LoVo (cell line): ENCODE measurements around the gene ANO2.
A peak's percentile ranks its signal among the peaks of the same experiment; 100 is the strongest.

Experiments used
- DNase-seq: peaks from one replicate; pipeline ENCODE4 v3.0.0-alpha.2; 2016; ENCODE audit warnings: low spot score

Gene ANO2

GRCh38 chr12:5777451-5777850, 167.6 kb downstream of the ANO2 start:
- DNase-seq, result no peak

- no peak for DNase-seq
These were observed 169.0 kb downstream of the ANO2 start for GRCh38 chr12:5776091-5776490.

- DNase-seq, result no peak
These were observed 171.5 kb downstream of the ANO2 start for GRCh38 chr12:5773550-5773949.

GRCh38 chr12:5771756-5772155, 173.3 kb downstream of the ANO2 start:
- no peak for DNase-seq

GRCh38 chr12:5770727-5771126, 174.3 kb downstream of the ANO2 start:
- DNase-seq, result no peak

- no peak for DNase-seq
These were observed 176.4 kb downstream of the ANO2 start for GRCh38 chr12:5768581-5769196.

- no peak for DNase-seq
These were observed 176.9 kb downstream of the ANO2 start for GRCh38 chr12:5768171-5768570.

GRCh38 chr12:5758347-5758746, 186.7 kb downstream of the ANO2 start:
- DNase-seq, result no peak

GRCh38 chr12:5756338-5756842, 188.7 kb downstream of the ANO2 start:
- DNase-seq, result no peak

- no peak for DNase-seq
These were observed 197.0 kb downstream of the ANO2 start for GRCh38 chr12:5748027-5748426.

- no peak for DNase-seq
These were observed 198.1 kb downstream of the ANO2 start for GRCh38 chr12:5746917-5747316.

GRCh38 chr12:5746036-5746908, 198.8 kb downstream of the ANO2 start:
- no peak for DNase-seq

GRCh38 chr12:5745251-5745888, 199.7 kb downstream of the ANO2 start:
- DNase-seq, result peak; percentile 60

GRCh38 chr12:5742258-5742657, 202.8 kb downstream of the ANO2 start:
- no peak for DNase-seq

- no peak for DNase-seq
These were observed 205.1 kb downstream of the ANO2 start for GRCh38 chr12:5739917-5740316.

GRCh38 chr12:5737778-5738177, 207.3 kb downstream of the ANO2 start:
- no peak for DNase-seq

- DNase-seq, result no peak
These were observed 208.5 kb downstream of the ANO2 start for GRCh38 chr12:5736527-5736926.

GRCh38 chr12:5736016-5736415, 209.0 kb downstream of the ANO2 start:
- DNase-seq, result no peak

- DNase-seq, result no peak
These were observed 211.1 kb downstream of the ANO2 start for GRCh38 chr12:5733916-5734315.

GRCh38 chr12:5733136-5733755, 211.8 kb downstream of the ANO2 start:
- DNase-seq, result no peak

- DNase-seq, result no peak
These were observed 214.1 kb downstream of the ANO2 start for GRCh38 chr12:5730962-5731361.

- DNase-seq, result no peak
These were observed 221.3 kb downstream of the ANO2 start for GRCh38 chr12:5723711-5724252.
